ENCODE measurements around the gene MAP3K20. TPM values are rescaled to one million over a fixed set of nuclear protein-coding genes. Genes with fewer than 3 reads are reported as not detected.

The MAP3K20 gene
- total and polyA plus RNA-seq, 2 donors (not counting 3 experiments of a cell fraction or from before 2014, with no cell fraction given), result 7.8 to 31.5 TPM

DNA sequence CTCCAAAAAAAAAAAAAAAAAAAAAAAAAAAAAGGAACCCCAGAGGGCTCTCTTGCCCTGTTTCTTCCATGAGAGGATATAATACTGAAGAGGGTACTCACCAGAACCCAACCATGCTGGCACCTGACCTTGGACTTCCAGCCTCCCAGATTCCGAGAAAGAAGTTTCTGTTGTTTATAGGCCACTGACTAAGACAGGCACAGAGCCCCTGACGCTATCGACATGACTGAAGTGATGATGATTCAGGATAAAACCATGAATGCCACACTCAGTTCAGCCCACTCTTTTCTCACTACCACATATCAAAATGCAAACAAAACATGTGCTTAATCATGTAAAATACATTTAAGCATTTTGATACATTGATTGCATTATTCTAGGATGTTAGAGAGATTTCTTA, 212.9 kb downstream of the MAP3K20 start:
- ChIA-PET POLR2A (no interaction called here), CTCF (no interaction called here)
- FAIRE-seq (no peak), DNase-seq (ENCODE audit: low read depth, low spot score) (no peak)
- Histone ChIP-seq H3K9me3 (replicated peaks; ENCODE audit: control insufficient read depth, insufficient read depth, low read length) (no peaks in the 10 kb centered on the region), H3K4me2 (ENCODE audit: insufficient read depth, low read length) (no peak overlapping the region), H3K79me2 (ENCODE audit: control insufficient read depth, insufficient read depth, low read length) (no peaks in the 10 kb centered on the region), H3K9ac (replicated peaks; ENCODE audit: extremely low read depth, insufficient read depth, low read length) (no peak overlapping the region), H3K4me3 (replicated peaks in 1 of 3; ENCODE audit: insufficient read depth in 1 of 3, low read depth in 1 of 3, low read length in 3 of 3) (no peak overlapping the region), H3K9me1 (replicated peaks; ENCODE audit: control insufficient read depth, extremely low read depth, insufficient read depth, low read length) (no peaks in the 10 kb centered on the region), H3K27me3 (ENCODE audit: control insufficient read depth in 2 of 2, insufficient read depth in 2 of 2, low read length in 2 of 2) (peaks cover 2 to 4% of the 10 kb centered on the region in 2 experiments), H2AFZ (ENCODE audit: low read depth, low read length) (no peak overlapping the region), H4K20me1 (replicated peaks; ENCODE audit: control insufficient read depth, extremely low read depth, insufficient read depth, low read length) (no peaks in the 10 kb centered on the region), H3K27ac (ENCODE audit: insufficient read depth, low read depth, low read length) (no peak overlapping the region), H3K4me1 (ENCODE audit: control insufficient read depth, extremely low read depth, insufficient read depth, low read length) (no peaks in the 10 kb centered on the region), H3K36me3 (ENCODE audit: control insufficient read depth in 2 of 2, extremely low read depth in 1 of 2, insufficient read depth in 2 of 2, low read length in 2 of 2) (no peaks in the 10 kb centered on the region)
- dilution Hi-C loops (cut with MboI; ENCODE audit: extremely low pct_ligation_motif_present, low sequenced_read_pairs), result no loop called here
- TF ChIP-seq, protein P1, sequence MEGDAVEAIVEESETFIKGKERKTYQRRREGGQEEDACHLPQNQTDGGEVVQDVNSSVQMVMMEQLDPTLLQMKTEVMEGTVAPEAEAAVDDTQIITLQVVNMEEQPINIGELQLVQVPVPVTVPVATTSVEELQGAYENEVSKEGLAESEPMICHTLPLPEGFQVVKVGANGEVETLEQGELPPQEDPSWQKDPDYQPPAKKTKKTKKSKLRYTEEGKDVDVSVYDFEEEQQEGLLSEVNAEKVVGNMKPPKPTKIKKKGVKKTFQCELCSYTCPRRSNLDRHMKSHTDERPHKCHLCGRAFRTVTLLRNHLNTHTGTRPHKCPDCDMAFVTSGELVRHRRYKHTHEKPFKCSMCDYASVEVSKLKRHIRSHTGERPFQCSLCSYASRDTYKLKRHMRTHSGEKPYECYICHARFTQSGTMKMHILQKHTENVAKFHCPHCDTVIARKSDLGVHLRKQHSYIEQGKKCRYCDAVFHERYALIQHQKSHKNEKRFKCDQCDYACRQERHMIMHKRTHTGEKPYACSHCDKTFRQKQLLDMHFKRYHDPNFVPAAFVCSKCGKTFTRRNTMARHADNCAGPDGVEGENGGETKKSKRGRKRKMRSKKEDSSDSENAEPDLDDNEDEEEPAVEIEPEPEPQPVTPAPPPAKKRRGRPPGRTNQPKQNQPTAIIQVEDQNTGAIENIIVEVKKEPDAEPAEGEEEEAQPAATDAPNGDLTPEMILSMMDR (IDR thresholded peaks at IDR 0.05; ENCODE audit: extremely low read depth in 1 of 2, insufficient read depth in 1 of 2, low read depth in 1 of 2, low read length in 2 of 2), result no peak
- no peak for TF ChIP-seq EZH2 (IDR thresholded peaks at IDR 0.05; ENCODE audit: borderline replicate concordance, low read depth, low read length, severe bottlenecking)
- no peak for TF ChIP-seq POLR2AphosphoS5 (IDR thresholded peaks at IDR 0.05; ENCODE audit: insufficient read depth, low read depth, low read length)
- no peak for TF ChIP-seq MYC (IDR thresholded peaks at IDR 0.05; ENCODE audit: low read depth, low read length)
- TF ChIP-seq GATA2 (IDR thresholded peaks at IDR 0.05; ENCODE audit: insufficient read depth, insufficient read length, low read depth, low read length), result no peak
- no peak for TF ChIP-seq POLR2A (IDR thresholded peaks at IDR 0.05; ENCODE audit: low read depth, low read length)
- TF ChIP-seq FOS (IDR thresholded peaks at IDR 0.05; ENCODE audit: borderline replicate concordance, insufficient read depth, low read length), result no peak
- TF ChIP-seq, protein P2, sequence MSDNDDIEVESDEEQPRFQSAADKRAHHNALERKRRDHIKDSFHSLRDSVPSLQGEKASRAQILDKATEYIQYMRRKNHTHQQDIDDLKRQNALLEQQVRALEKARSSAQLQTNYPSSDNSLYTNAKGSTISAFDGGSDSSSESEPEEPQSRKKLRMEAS (IDR thresholded peaks at IDR 0.05; ENCODE audit: insufficient read depth, insufficient read length), result no peak
- TF ChIP-seq JUN (IDR thresholded peaks at IDR 0.05; ENCODE audit: borderline replicate concordance, insufficient read depth, insufficient read length, low read depth), result no peak
- intact Hi-C loops (cut with micrococcal nuclease), result no loop called here
- BruUV-seq (replicated peaks), result no TSS peak
